ENCODE measurements around the gene SLC16A8.

The SLC16A8 gene

GRCh38 chr22:38112381-38112780 lies 28.4 kb upstream of the SLC16A8 start:
- no peak for DNase-seq

GRCh38 chr22:38111925-38112355 lies 28.0 kb upstream of the SLC16A8 start:
- no peak for DNase-seq

GRCh38 chr22:38110863-38111852 lies 27.2 kb upstream of the SLC16A8 start:
- DNase-seq: no peak

GRCh38 chr22:38110008-38110862 lies 26.3 kb upstream of the SLC16A8 start, which contains the start of gene BAIAP2L2:
BAIAP2L2 (minus strand) TSS chr22:38110684; CDS start chr22:38110525, 159 bp downstream.
- DNase-seq: no peak

GRCh38 chr22:38109371-38110001 lies 25.5 kb upstream of the SLC16A8 start:
- no peak for DNase-seq

- no peak for DNase-seq
Measured at GRCh38 chr22:38108561-38109319, 24.8 kb upstream of the SLC16A8 start.

- no peak for DNase-seq
Measured at GRCh38 chr22:38107692-38108515, 23.9 kb upstream of the SLC16A8 start.

- DNase-seq: no peak
Measured at GRCh38 chr22:38106814-38107578, 23.0 kb upstream of the SLC16A8 start.

- no peak for DNase-seq
Measured at GRCh38 chr22:38104084-38104483, 20.1 kb upstream of the SLC16A8 start.

- no peak for DNase-seq
Measured at GRCh38 chr22:38103641-38104040, 19.7 kb upstream of the SLC16A8 start.

- DNase-seq: no peak
Measured at GRCh38 chr22:38098410-38099249, 14.6 kb upstream of the SLC16A8 start.

GRCh38 chr22:38097557-38098409 lies 13.8 kb upstream of the SLC16A8 start:
- no peak for DNase-seq

GRCh38 chr22:38097058-38097457 lies 13.1 kb upstream of the SLC16A8 start:
- no peak for DNase-seq

- DNase-seq: no peak
Measured at GRCh38 chr22:38089474-38089851, 5.5 kb upstream of the SLC16A8 start.

GRCh38 chr22:38088629-38089473 lies 4.9 kb upstream of the SLC16A8 start:
- no peak for DNase-seq

GRCh38 chr22:38087855-38088254 lies 3.9 kb upstream of the SLC16A8 start:
- DNase-seq: no peak

GRCh38 chr22:38086942-38087341 lies 3.0 kb upstream of the SLC16A8 start:
- DNase-seq: no peak
